Measurements from ENCODE around the gene LINGO4.

- no peak for TF ChIP-seq ZSCAN18 (tag by site-specific recombination; IDR thresholded peaks at IDR 0.05)
- no peak for TF ChIP-seq ZNF776 (tag by site-specific recombination; IDR thresholded peaks at IDR 0.05; ENCODE audit: borderline replicate concordance)
- TF ChIP-seq ZNF548 (tag by site-specific recombination; IDR thresholded peaks at IDR 0.05), result no peak
- no peak for TF ChIP-seq CTCF (tag by site-specific recombination; IDR thresholded peaks at IDR 0.05)
- no peak for TF ChIP-seq ZNF391 (tag by site-specific recombination; IDR thresholded peaks at IDR 0.05; ENCODE audit: borderline replicate concordance, low read depth)
- TF ChIP-seq ZNF830 (tag by site-specific recombination; IDR thresholded peaks at IDR 0.05; ENCODE audit: low read depth), result no peak
- TF ChIP-seq ZNF664 (tag by site-specific recombination; IDR thresholded peaks at IDR 0.05), result no peak
- no peak for TF ChIP-seq MZF1 (tag by site-specific recombination; IDR thresholded peaks at IDR 0.05; ENCODE audit: borderline replicate concordance)
- no peak for TF ChIP-seq ZBTB7A (tag by site-specific recombination; IDR thresholded peaks at IDR 0.05; ENCODE audit: low read depth)
- TF ChIP-seq ZNF48 (tag by site-specific recombination; IDR thresholded peaks at IDR 0.05), result no peak
- TF ChIP-seq ZNF777 (tag by site-specific recombination; IDR thresholded peaks at IDR 0.05; ENCODE audit: borderline replicate concordance), result no peak
- TF ChIP-seq HOXC10 (CRISPR knock-in tag; IDR thresholded peaks at IDR 0.05), result no peak
- TF ChIP-seq PRDM1 (tag by site-specific recombination; IDR thresholded peaks at IDR 0.05), result no peak
These were observed 2.5 kb upstream of the LINGO4 start for GRCh38 chr1:151807766-151808165.

All from HEK293 (cell line).